Measurements from ENCODE around the gene PAK1. TPM values are rescaled to one million over a fixed set of nuclear protein-coding genes. Genes with fewer than 3 reads are reported as not detected.

PAK1 gene
- total and polyA plus RNA-seq, 7 experiments from 2014 or later = 15.5 to 67.2 (median 23.2) TPM

GRCh38 chr11:77457340-77457739 is 16.6 kb downstream of the PAK1 start:
- ATAC-seq = no peak
- no peak for DNase-seq
- CTCF ChIA-PET = no interaction called here
- no peaks in the 10 kb centered on the region for H3K4me1 ChIP-seq (ENCODE audit: control insufficient read depth in 2 of 2, insufficient read depth in 2 of 2, low read length in 2 of 2)
- H3K27me3 Mint-ChIP-seq = peaks cover 0 to 35% (median 11%) of the 10 kb centered on the region in 5 donors
- intact Hi-C loops (cut with micrococcal nuclease) = no loop called here
- H3K4me3 ChIP-seq (ENCODE audit: low read length) = no peak overlapping the region
- H3K9me3 Mint-ChIP-seq = no peaks in the 10 kb centered on the region
- no peaks in the 10 kb centered on the region for H3K36me3 ChIP-seq (ENCODE audit: control insufficient read depth in 2 of 3, insufficient read depth in 3 of 3, low read length in 3 of 3)
- POLR2A ChIA-PET = no interaction called here
- no peak overlapping the region for H3K27ac Mint-ChIP-seq
- no peaks in the 10 kb centered on the region for H3K27me3 ChIP-seq (ENCODE audit: control insufficient read depth in 2 of 2, insufficient read depth in 2 of 2, low read length in 2 of 2)
- H3K4me1 Mint-ChIP-seq = peaks cover 0 to 8% (median 0%) of the 10 kb centered on the region in 7 donors
- peaks cover 0 to 5% (median 0%) of the 10 kb centered on the region in 5 donors for H3K36me3 Mint-ChIP-seq
- H3K4me3 Mint-ChIP-seq = no peak overlapping the region
- H3K9me3 ChIP-seq (ENCODE audit: control insufficient read depth in 2 of 3, low read length in 3 of 3) = no peaks in the 10 kb centered on the region
- H3K27ac ChIP-seq (ENCODE audit: low read depth, low read length) = no peak overlapping the region

GRCh38 chr11:77455740-77456139 is 18.2 kb downstream of the PAK1 start:
- no peaks in the 10 kb centered on the region for H3K9me3 ChIP-seq (ENCODE audit: control insufficient read depth in 2 of 3, low read length in 3 of 3)
- ATAC-seq = no peak

GRCh38 chr11:77454867-77455655 is 18.8 kb downstream of the PAK1 start:
- intact Hi-C loops (cut with micrococcal nuclease) = no loop called here
- Histone ChIP-seq H3K27me3 (ENCODE audit: control insufficient read depth in 2 of 2, insufficient read depth in 2 of 2, low read length in 2 of 2) (no peaks in the 10 kb centered on the region), H3K36me3 (ENCODE audit: control insufficient read depth in 2 of 3, insufficient read depth in 3 of 3, low read length in 3 of 3) (no peaks in the 10 kb centered on the region), H3K4me1 (ENCODE audit: control insufficient read depth in 2 of 2, insufficient read depth in 2 of 2, low read length in 2 of 2) (no peaks in the 10 kb centered on the region), H3K27ac (ENCODE audit: low read depth, low read length) (no peak overlapping the region), H3K4me3 (ENCODE audit: low read length) (no peak overlapping the region), H3K9me3 (ENCODE audit: control insufficient read depth in 2 of 3, low read length in 3 of 3) (no peaks in the 10 kb centered on the region)
- Mint-ChIP-seq H3K4me3 (no peak overlapping the region), H3K36me3 (peaks cover 0 to 5% (median 0%) of the 10 kb centered on the region in 5 donors), H3K27ac (no peak overlapping the region), H3K4me1 (peaks cover 0 to 17% (median 5%) of the 10 kb centered on the region in 7 donors), H3K27me3 (peaks cover 0 to 30% (median 10%) of the 10 kb centered on the region in 5 donors), H3K9me3 (no peaks in the 10 kb centered on the region)
- ChIA-PET CTCF (interaction anchor here (0.6 kb wide), 1 partner anchor 16 kb away, joined by 6 read pairs; no protein-coding TSS in a partner anchor), POLR2A (no interaction called here)
- ATAC-seq = no peak
- DNase-seq = no peak

More at GRCh38 chr11:77455740-77456139, 18.2 kb downstream of the PAK1 start:
- Mint-ChIP-seq H3K36me3 (peaks cover 0 to 5% (median 0%) of the 10 kb centered on the region in 5 donors), H3K27me3 (peaks cover 0 to 34% (median 10%) of the 10 kb centered on the region in 5 donors), H3K9me3 (no peaks in the 10 kb centered on the region), H3K27ac (no peak overlapping the region), H3K4me1 (peaks cover 0 to 11% (median 5%) of the 10 kb centered on the region in 7 donors), H3K4me3 (no peak overlapping the region)
- intact Hi-C loops (cut with micrococcal nuclease) = no loop called here
- Histone ChIP-seq H3K36me3 (ENCODE audit: control insufficient read depth in 2 of 3, insufficient read depth in 3 of 3, low read length in 3 of 3) (no peaks in the 10 kb centered on the region), H3K27ac (ENCODE audit: low read depth, low read length) (no peak overlapping the region), H3K4me1 (ENCODE audit: control insufficient read depth in 2 of 2, insufficient read depth in 2 of 2, low read length in 2 of 2) (no peaks in the 10 kb centered on the region), H3K27me3 (ENCODE audit: control insufficient read depth in 2 of 2, insufficient read depth in 2 of 2, low read length in 2 of 2) (no peaks in the 10 kb centered on the region), H3K4me3 (ENCODE audit: low read length) (no peak overlapping the region)
- no peak for DNase-seq
- POLR2A ChIA-PET = interaction anchor here (0.6 kb wide), 1 partner anchor 75 kb away, joined by 3 read pairs; no protein-coding TSS in a partner anchor
- CTCF ChIA-PET = no interaction called here

GRCh38 chr11:77450227-77450626 is 23.7 kb downstream of the PAK1 start:
- no peak overlapping the region for H3K4me3 Mint-ChIP-seq
- peaks cover 0 to 9% of the 10 kb centered on the region in 2 donors for H3K4me1 ChIP-seq (ENCODE audit: control insufficient read depth in 2 of 2, insufficient read depth in 2 of 2, low read length in 2 of 2)
- H3K27me3 Mint-ChIP-seq = peaks cover 0 to 2% (median 0%) of the 10 kb centered on the region in 5 donors
- peaks cover 20 to 41% (median 34%) of the 10 kb centered on the region in 7 donors for H3K4me1 Mint-ChIP-seq
- H3K36me3 ChIP-seq (ENCODE audit: control insufficient read depth in 2 of 3, insufficient read depth in 3 of 3, low read length in 3 of 3) = no peaks in the 10 kb centered on the region
- DNase-seq = no peak
- H3K27ac Mint-ChIP-seq = no peak overlapping the region
- no peak for ATAC-seq
- ChIA-PET CTCF (interaction anchor here (1.0 kb wide), 1 partner anchor 14 kb away, joined by 3 read pairs; no protein-coding TSS in a partner anchor), POLR2A (no interaction called here)
- no peaks in the 10 kb centered on the region for H3K27me3 ChIP-seq (ENCODE audit: control insufficient read depth in 2 of 2, insufficient read depth in 2 of 2, low read length in 2 of 2)
- H3K4me3 ChIP-seq (ENCODE audit: low read length) = no peak overlapping the region
- no peaks in the 10 kb centered on the region for H3K36me3 Mint-ChIP-seq
- no peaks in the 10 kb centered on the region for H3K9me3 Mint-ChIP-seq
- intact Hi-C loops (cut with micrococcal nuclease) = loop anchor here in 1 of 2 donors (1.0 kb wide), 1 partner anchor 21 kb away; no protein-coding TSS in a partner anchor
- H3K9me3 ChIP-seq (ENCODE audit: control insufficient read depth in 2 of 3, low read length in 3 of 3) = no peaks in the 10 kb centered on the region
- no peak overlapping the region for H3K27ac ChIP-seq (ENCODE audit: low read depth, low read length)

GRCh38 chr11:77449784-77450183 is 24.1 kb downstream of the PAK1 start:
- Histone ChIP-seq H3K4me1 (ENCODE audit: control insufficient read depth in 2 of 2, insufficient read depth in 2 of 2, low read length in 2 of 2) (peaks cover 0 to 9% of the 10 kb centered on the region in 2 donors), H3K27ac (ENCODE audit: low read depth, low read length) (no peak overlapping the region), H3K36me3 (ENCODE audit: control insufficient read depth in 2 of 3, insufficient read depth in 3 of 3, low read length in 3 of 3) (no peaks in the 10 kb centered on the region), H3K4me3 (ENCODE audit: low read length) (no peak overlapping the region), H3K9me3 (ENCODE audit: control insufficient read depth in 2 of 3, low read length in 3 of 3) (no peaks in the 10 kb centered on the region), H3K27me3 (ENCODE audit: control insufficient read depth in 2 of 2, insufficient read depth in 2 of 2, low read length in 2 of 2) (no peaks in the 10 kb centered on the region)
- POLR2A ChIA-PET = no interaction called here
- DNase-seq (no peak), ATAC-seq (no peak)
- Mint-ChIP-seq H3K36me3 (no peaks in the 10 kb centered on the region), H3K27me3 (no peaks in the 10 kb centered on the region), H3K27ac (no peak overlapping the region), H3K4me1 (peaks cover 20 to 41% (median 34%) of the 10 kb centered on the region in 7 donors), H3K4me3 (no peak overlapping the region), H3K9me3 (no peaks in the 10 kb centered on the region)
- CTCF ChIA-PET = no interaction called here
- intact Hi-C loops (cut with micrococcal nuclease) = loop anchor here in 1 of 2 donors (1.0 kb wide), 1 partner anchor 22 kb away; no protein-coding TSS in a partner anchor

- Histone ChIP-seq H3K27ac (ENCODE audit: low read depth, low read length) (no peak overlapping the region), H3K4me3 (ENCODE audit: low read length) (no peak overlapping the region), H3K4me1 (ENCODE audit: control insufficient read depth in 2 of 2, insufficient read depth in 2 of 2, low read length in 2 of 2) (peaks cover 0 to 9% of the 10 kb centered on the region in 2 donors), H3K27me3 (ENCODE audit: control insufficient read depth in 2 of 2, insufficient read depth in 2 of 2, low read length in 2 of 2) (no peaks in the 10 kb centered on the region), H3K36me3 (ENCODE audit: control insufficient read depth in 2 of 3, insufficient read depth in 3 of 3, low read length in 3 of 3) (no peaks in the 10 kb centered on the region), H3K9me3 (ENCODE audit: control insufficient read depth in 2 of 3, low read length in 3 of 3) (no peaks in the 10 kb centered on the region)
- intact Hi-C loops (cut with micrococcal nuclease) = no loop called here
- CTCF ChIA-PET = no interaction called here
- POLR2A ChIA-PET = no interaction called here
- ATAC-seq (peak; percentile 58), DNase-seq (no peak)
- Mint-ChIP-seq H3K27ac (peak overlapping the region; percentile 3 to 83 (median 49)), H3K4me3 (peak overlapping the region; percentile 4 to 69 (median 47)), H3K36me3 (no peaks in the 10 kb centered on the region), H3K4me1 (peaks cover 20 to 41% (median 34%) of the 10 kb centered on the region in 7 donors), H3K9me3 (no peaks in the 10 kb centered on the region), H3K27me3 (no peaks in the 10 kb centered on the region)
Observed at GRCh38 chr11:77449060-77449521, 24.8 kb downstream of the PAK1 start.
